HepG2 (cell line): Measurements from ENCODE around the gene ATP9A. TPM values are rescaled to one million over a fixed set of nuclear protein-coding genes. Genes with fewer than 3 reads are reported as not detected.
A peak's percentile ranks its signal among the peaks of the same experiment; 100 is the strongest.

Source experiments
- ATAC-seq: fragments of 200-7000 bp; cut with Tn5 transposase; 3 replicates; pipeline ENCODE4 v1.9.1; 2020; ENCODE audit warnings: mild to moderate bottlenecking, moderate library complexity
- BruUV-seq: library from RNA; stranded (reverse); fragments of 400-500 nt; replicated peaks from 2 replicates; lab custom pipeline; 2021; lab: Mats Ljungman, UMichigan
- CTCF ChIA-PET: fragments of 300-600 bp; formaldehyde crosslinking; extraction: SDS; loops from one replicate; lab custom pipeline; 2021; ENCODE audit warnings: low total read pairs, inconsistent platforms, low intra/inter-chr PET ratio; lab: Yijun Ruan, JAX
- POLR2A ChIA-PET: fragments of 350-600 bp; sonication (Branson Sonifier 250); formaldehyde crosslinking; loops from one replicate; lab custom pipeline; 2020; ENCODE audit warnings: antibody characterized with exemption, inconsistent platforms; lab: Yijun Ruan, JAX
- DNase-seq: peaks from one replicate; pipeline ENCODE4 v3.0.0-alpha.2; 2015; ENCODE audit warnings: low spot score
- FAIRE-seq: peaks from 3 replicates; lab custom pipeline; 2011; peaks lifted over from hg19 to GRCh38; lab: Jason Lieb, UNC
- H2AFZ ChIP-seq: one replicate; pipeline ENCODE4 v1.6.1; 2011; ENCODE audit warnings: low read length, inconsistent platforms
- H3K27ac ChIP-seq: fragments of 300-600 bp; 3 replicates; pipeline ENCODE4 v1.8.0; 2011; ENCODE audit warnings: mixed run types, mild to moderate bottlenecking, mixed read lengths, low read length, inconsistent platforms; ENCODE audit not compliant: insufficient read depth; ENCODE audit errors: extremely low read length
- H3K27me3 ChIP-seq, 2 experiments: fragments of 200-600 bp in 1 of 2; 2 replicates in 1 of 2; 3 replicates in 1 of 2; pipeline versions ENCODE4 v1.6.0 to v1.8.0; 2011; ENCODE audit warnings: low read length in 2 of 2, mild to moderate bottlenecking in 2 of 2, moderate library complexity in 2 of 2, inconsistent platforms in 1 of 2; ENCODE audit not compliant: insufficient read depth in 2 of 2, control insufficient read depth in 1 of 2
- H3K36me3 ChIP-seq, 2 experiments: fragments of 200-600 bp in 1 of 2; replicated peaks in 1 of 2; 2 replicates in 1 of 2; 3 replicates in 1 of 2; pipeline versions ENCODE4 v1.5.1 to v1.8.0; 2011; ENCODE audit warnings: low read length in 2 of 2, inconsistent platforms in 1 of 2; ENCODE audit not compliant: insufficient read depth in 2 of 2, control insufficient read depth in 1 of 2
- H3K4me1 ChIP-seq: 2 replicates; pipeline ENCODE4 v1.5.1; 2012; ENCODE audit warnings: low read length, inconsistent platforms; ENCODE audit not compliant: insufficient read depth
- H3K4me2 ChIP-seq: 2 replicates; pipeline ENCODE4 v1.6.0; 2011; ENCODE audit warnings: low read depth, low read length, inconsistent platforms
- H3K4me3 ChIP-seq, 3 experiments: fragments of 200-600 bp in 1 of 3; sonication (generic), shearing (Covaris generic) in 1 of 3; replicated peaks in 1 of 3; 2 replicates each; pipeline ENCODE4 v1.5.1; 2011 to 2016; ENCODE audit warnings: low read length in 3 of 3, inconsistent platforms in 2 of 3, low read depth in 2 of 3, mild to moderate bottlenecking in 2 of 3, control low read depth in 1 of 3, mixed read lengths in 1 of 3; ENCODE audit not compliant: insufficient read depth in 1 of 3
- H3K79me2 ChIP-seq: one replicate; pipeline ENCODE4 v1.6.1; 2011; ENCODE audit warnings: low read length, inconsistent platforms; ENCODE audit not compliant: insufficient read depth
- H3K9ac ChIP-seq: 2 replicates; pipeline ENCODE4 v1.6.0; 2011; ENCODE audit warnings: mild to moderate bottlenecking, low read depth, low read length, inconsistent platforms; ENCODE audit not compliant: insufficient read depth
- H3K9me3 ChIP-seq: 2 replicates; pipeline ENCODE4 v1.5.1; 2012; ENCODE audit warnings: mild to moderate bottlenecking, low read length
- H4K20me1 ChIP-seq: 2 replicates; pipeline ENCODE4 v1.6.0; 2011; ENCODE audit warnings: inconsistent platforms, mild to moderate bottlenecking, low read length, moderate library complexity; ENCODE audit not compliant: insufficient read depth
- GLI4 ChIP-seq: sonication (generic); formaldehyde crosslinking; IDR thresholded peaks from 2 replicates; pipeline ENCODE4 v1.5.1; 2020; ENCODE audit warnings: missing genetic modification reagents, mild to moderate bottlenecking, moderate library complexity, borderline replicate concordance
- KDM2A ChIP-seq: sonication (generic); formaldehyde crosslinking; IDR thresholded peaks from 2 replicates; pipeline ENCODE4 v1.4.0; 2020; ENCODE audit warnings: low read depth, missing genetic modification reagents, borderline replicate concordance
- KLF9 ChIP-seq: IDR thresholded peaks from 2 replicates; pipeline ENCODE4 v1.6.1; 2016; ENCODE audit warnings: low read depth
- NR2F1 ChIP-seq, 2 experiments: fragments of 450-650 bp in 1 of 2; formaldehyde crosslinking in 1 of 2; IDR thresholded peaks; 2 replicates each; pipeline versions ENCODE4 v1.5.0 to v1.6.1; 2016 to 2020; ENCODE audit warnings: mild to moderate bottlenecking in 1 of 2, missing compliant biosample characterization in 1 of 2, missing genetic modification reagents in 1 of 2, moderate library complexity in 1 of 2
- ZBTB3 ChIP-seq: sonication (generic); formaldehyde crosslinking; IDR thresholded peaks from 2 replicates; pipeline ENCODE4 v1.4.0; 2020; ENCODE audit warnings: low read depth, mild to moderate bottlenecking, moderate library complexity, missing genetic modification reagents, borderline replicate concordance
- ZNF678 ChIP-seq: sonication (generic); formaldehyde crosslinking; IDR thresholded peaks from 2 replicates; pipeline ENCODE4 v1.4.0; 2020; ENCODE audit warnings: mild to moderate bottlenecking, missing genetic modification reagents
- WGBS: methylation state at CpG from one replicate; pipeline ENCODE4 v1.1.6; 2017; ENCODE audit warnings: low lambda C conversion rate; 5-methylcytosine and 5-hydroxymethylcytosine counted together
- in situ Hi-C: cut with HindIII; loops from 2 replicates; pipeline ENCODE4 v1.10.0; 2017; ENCODE audit warnings: low pct_unique_long_range_greater_than_20kb; ENCODE audit not compliant: extremely low pct_ligation_motif_present
- intact Hi-C: fragments of 100-400 bp; cut with micrococcal nuclease; formaldehyde crosslinking; loops from one replicate; pipeline ENCODE4 v1.10.0; 2022; ENCODE audit not compliant: unreplicated experiment
- polyA plus RNA-seq, 8 experiments: library from polyadenylated mRNA; depleted of rRNA in 3 of 8; stranded (reverse) in 7 of 8; unstranded in 1 of 8; fragments of >200 nt; fragmentation: Illumina TruSeq in 4 of 8; extraction: Trizol in 4 of 8; gene quantifications; 2 replicates each; pipeline versions ENCODE4 v1.2.1 to v1.2.3, GENCODE V29; 2011 to 2016; ENCODE audit warnings: low read depth in 4 of 8, missing spikeins in 1 of 8, mixed read lengths in 1 of 8; ENCODE audit not compliant: insufficient read depth in 1 of 8
- total RNA-seq, 5 experiments: library from RNA; depleted of rRNA; stranded (reverse); fragments of >200 nt; fragmentation: Illumina TruSeq; extraction: Trizol; gene quantifications; 2 replicates each; pipeline ENCODE4 v1.2.3, GENCODE V29; 2016; ENCODE audit warnings: low read depth in 1 of 5
- TF ChIP-seq, protein P1 (sequence below): sonication (generic); formaldehyde crosslinking; conservative IDR thresholded peaks from 2 replicates; pipeline ENCODE4 v1.4.0; 2020; ENCODE audit warnings: missing genetic modification reagents
- TF ChIP-seq, protein P2 (sequence below): fragments of 450-650 bp; IDR thresholded peaks from 2 replicates; pipeline ENCODE4 v1.6.1; 2016
- TF ChIP-seq, protein P3 (sequence below): sonication (generic); formaldehyde crosslinking; IDR thresholded peaks from 2 replicates; pipeline ENCODE4 v1.5.0; 2020; ENCODE audit warnings: mild to moderate bottlenecking, low read depth, missing genetic modification reagents, borderline replicate concordance

ATP9A gene
- total and polyA plus RNA-seq, 2 of the 13 experiments (the other 11 are each of a cell fraction or from before 2014, with no cell fraction given) = 11.8 to 18.5 TPM

DNA sequence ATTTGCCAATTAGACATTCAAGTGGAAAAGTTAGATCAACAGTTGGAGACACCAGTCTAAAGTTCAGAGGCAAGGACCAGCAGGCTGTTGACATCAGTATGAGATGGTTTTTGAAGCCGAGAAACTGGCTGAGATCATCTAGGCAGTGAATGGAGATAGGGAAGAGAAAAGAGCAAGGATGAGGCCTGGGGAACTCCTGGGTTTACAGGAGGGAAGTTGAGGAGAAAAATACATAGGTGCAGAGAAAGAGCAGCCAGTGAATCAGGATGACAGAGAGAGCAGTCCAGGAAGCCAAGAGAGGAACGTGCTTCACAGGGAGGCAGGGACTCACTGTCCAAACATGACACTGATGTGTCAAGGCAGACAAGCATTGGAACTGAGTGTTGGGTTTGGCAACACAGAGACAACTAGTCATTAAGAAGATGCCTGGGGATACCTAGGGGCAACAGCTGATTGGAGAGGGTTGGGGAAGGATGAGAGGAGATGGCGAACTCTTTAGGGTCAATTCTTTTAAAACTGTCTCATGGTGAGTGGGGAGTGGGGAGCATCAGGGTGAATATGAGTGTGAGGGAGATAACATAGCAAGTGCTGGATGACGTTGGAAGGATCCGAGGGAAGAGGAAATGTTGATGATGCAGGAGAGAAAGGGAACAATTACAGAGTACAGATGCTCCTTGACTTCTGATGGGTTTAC is 47.3 kb upstream of the ATP9A start (continued):
- TF ChIP-seq ZNF678 (CRISPR knock-in tag) (no peak), NR2F1 (CRISPR knock-in tag; IDR thresholded peaks at IDR 0.05) (no peak), ZBTB3 (no peak), KDM2A (CRISPR knock-in tag) (no peak), KLF9 (CRISPR knock-in tag) (no peak)
- TF ChIP-seq, protein P1, sequence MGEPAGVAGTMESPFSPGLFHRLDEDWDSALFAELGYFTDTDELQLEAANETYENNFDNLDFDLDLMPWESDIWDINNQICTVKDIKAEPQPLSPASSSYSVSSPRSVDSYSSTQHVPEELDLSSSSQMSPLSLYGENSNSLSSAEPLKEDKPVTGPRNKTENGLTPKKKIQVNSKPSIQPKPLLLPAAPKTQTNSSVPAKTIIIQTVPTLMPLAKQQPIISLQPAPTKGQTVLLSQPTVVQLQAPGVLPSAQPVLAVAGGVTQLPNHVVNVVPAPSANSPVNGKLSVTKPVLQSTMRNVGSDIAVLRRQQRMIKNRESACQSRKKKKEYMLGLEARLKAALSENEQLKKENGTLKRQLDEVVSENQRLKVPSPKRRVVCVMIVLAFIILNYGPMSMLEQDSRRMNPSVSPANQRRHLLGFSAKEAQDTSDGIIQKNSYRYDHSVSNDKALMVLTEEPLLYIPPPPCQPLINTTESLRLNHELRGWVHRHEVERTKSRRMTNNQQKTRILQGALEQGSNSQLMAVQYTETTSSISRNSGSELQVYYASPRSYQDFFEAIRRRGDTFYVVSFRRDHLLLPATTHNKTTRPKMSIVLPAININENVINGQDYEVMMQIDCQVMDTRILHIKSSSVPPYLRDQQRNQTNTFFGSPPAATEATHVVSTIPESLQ = no peak
- TF ChIP-seq, protein P2, sequence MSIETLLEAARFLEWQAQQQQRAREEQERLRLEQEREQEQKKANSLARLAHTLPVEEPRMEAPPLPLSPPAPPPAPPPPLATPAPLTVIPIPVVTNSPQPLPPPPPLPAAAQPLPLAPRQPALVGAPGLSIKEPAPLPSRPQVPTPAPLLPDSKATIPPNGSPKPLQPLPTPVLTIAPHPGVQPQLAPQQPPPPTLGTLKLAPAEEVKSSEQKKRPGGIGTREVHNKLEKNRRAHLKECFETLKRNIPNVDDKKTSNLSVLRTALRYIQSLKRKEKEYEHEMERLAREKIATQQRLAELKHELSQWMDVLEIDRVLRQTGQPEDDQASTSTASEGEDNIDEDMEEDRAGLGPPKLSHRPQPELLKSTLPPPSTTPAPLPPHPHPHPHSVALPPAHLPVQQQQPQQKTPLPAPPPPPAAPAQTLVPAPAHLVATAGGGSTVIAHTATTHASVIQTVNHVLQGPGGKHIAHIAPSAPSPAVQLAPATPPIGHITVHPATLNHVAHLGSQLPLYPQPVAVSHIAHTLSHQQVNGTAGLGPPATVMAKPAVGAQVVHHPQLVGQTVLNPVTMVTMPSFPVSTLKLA = no peak

DNA sequence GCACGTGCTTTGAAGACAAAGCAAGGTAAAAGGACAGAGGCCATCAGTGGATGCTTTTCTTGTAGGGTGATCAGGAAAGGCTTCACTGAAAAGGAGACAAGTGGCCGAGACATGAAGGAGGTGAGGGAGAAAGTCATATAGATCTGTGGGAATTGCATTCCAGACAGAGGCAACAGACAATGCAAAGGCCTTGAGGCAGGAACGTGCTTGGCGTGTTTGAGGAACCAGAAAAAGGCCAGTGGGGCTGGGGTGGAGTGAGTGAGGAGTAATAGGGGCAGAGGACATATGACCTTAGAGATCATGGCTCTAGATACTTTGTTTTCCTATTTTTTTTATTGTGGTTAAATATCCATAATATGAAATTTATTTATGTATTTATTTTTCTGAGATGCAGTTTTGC is 44.7 kb upstream of the ATP9A start:
- Histone ChIP-seq H3K4me3 (no peak overlapping the region), H3K27me3 (no peaks in the 10 kb centered on the region), H3K9me3 (no peaks in the 10 kb centered on the region), H3K9ac (no peak overlapping the region), H2AFZ (no peak overlapping the region), H3K36me3 (no peaks in the 10 kb centered on the region), H3K4me1 (peaks cover 59% of the 10 kb centered on the region), H3K27ac (no peak overlapping the region), H3K79me2 (no peaks in the 10 kb centered on the region), H3K4me2 (no peak overlapping the region), H4K20me1 (no peaks in the 10 kb centered on the region)
- FAIRE-seq (no peak), ATAC-seq (no peak), DNase-seq (no peak)
- in situ Hi-C loops = no loop called here
- no TSS peak for BruUV-seq
- 51% methylated on average over 4 of the region's 4 CpGs for WGBS
- intact Hi-C loops = loop anchor here (10.0 kb wide), 1 partner anchor 82 kb away; no protein-coding TSS in a partner anchor
- ChIA-PET POLR2A (no interaction called here), CTCF (no interaction called here)
- TF ChIP-seq GLI4 (CRISPR knock-in tag) = 0 out of 2 replicates have a peak, but pooled peaks have one; percentile 36
- TF ChIP-seq, protein P3, sequence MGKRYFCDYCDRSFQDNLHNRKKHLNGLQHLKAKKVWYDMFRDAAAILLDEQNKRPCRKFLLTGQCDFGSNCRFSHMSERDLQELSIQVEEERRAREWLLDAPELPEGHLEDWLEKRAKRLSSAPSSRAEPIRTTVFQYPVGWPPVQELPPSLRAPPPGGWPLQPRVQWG (CRISPR knock-in tag) = no peak
